Upper lobe of left lung (tissue), 4 donors: ENCODE results near the gene MBNL2.

Experiments
- POLR2A ChIP-seq, 4 donors: fragments of 450-650 bp; IDR thresholded peaks; one replicate each; pipeline ENCODE4 v1.5.1; 2016 to 2017; ENCODE audit warnings: antibody characterized with exemption in 4 of 4, mild to moderate bottlenecking in 2 of 4
- TF ChIP-seq, protein P1 (sequence below), 6 experiments: fragments of 450-650 bp in 4 of 6; fragments of 200-600 bp in 2 of 6; sonication (generic) in 2 of 6; IDR thresholded peaks; one replicate each; pipeline ENCODE4 v1.5.1; 2016 to 2019; ENCODE audit warnings: antibody characterized with exemption in 6 of 6

- no peak for TF ChIP-seq POLR2A (IDR thresholded peaks at IDR 0.05)
- TF ChIP-seq, protein P1, sequence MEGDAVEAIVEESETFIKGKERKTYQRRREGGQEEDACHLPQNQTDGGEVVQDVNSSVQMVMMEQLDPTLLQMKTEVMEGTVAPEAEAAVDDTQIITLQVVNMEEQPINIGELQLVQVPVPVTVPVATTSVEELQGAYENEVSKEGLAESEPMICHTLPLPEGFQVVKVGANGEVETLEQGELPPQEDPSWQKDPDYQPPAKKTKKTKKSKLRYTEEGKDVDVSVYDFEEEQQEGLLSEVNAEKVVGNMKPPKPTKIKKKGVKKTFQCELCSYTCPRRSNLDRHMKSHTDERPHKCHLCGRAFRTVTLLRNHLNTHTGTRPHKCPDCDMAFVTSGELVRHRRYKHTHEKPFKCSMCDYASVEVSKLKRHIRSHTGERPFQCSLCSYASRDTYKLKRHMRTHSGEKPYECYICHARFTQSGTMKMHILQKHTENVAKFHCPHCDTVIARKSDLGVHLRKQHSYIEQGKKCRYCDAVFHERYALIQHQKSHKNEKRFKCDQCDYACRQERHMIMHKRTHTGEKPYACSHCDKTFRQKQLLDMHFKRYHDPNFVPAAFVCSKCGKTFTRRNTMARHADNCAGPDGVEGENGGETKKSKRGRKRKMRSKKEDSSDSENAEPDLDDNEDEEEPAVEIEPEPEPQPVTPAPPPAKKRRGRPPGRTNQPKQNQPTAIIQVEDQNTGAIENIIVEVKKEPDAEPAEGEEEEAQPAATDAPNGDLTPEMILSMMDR (IDR thresholded peaks at IDR 0.05), result no peak
Measured at GRCh38 chr13:97327506-97328221, 105.5 kb downstream of the MBNL2 start.
